ENCODE results near the gene DENND2A.
"Not testable (repeated sequence)": the region's sequence is repeated elsewhere in the genome, so short reads cannot be mapped to it uniquely, and the experiment has no call there.

The DENND2A gene

GRCh38 chr7:140640727-140641523, at the start of gene DENND2A:
Gene DENND2A, minus strand, starts transcription at chr7:140640813. Its CDS starts 38,416 bp downstream, at chr7:140602397.
- DNase-seq (ENCODE audit: low read depth in 2 of 2), result no peak

- DNase-seq (ENCODE audit: low read depth in 2 of 2), result no peak
Observed at GRCh38 chr7:140689199-140690152, 48.9 kb upstream of the DENND2A start.

- no peak for DNase-seq (ENCODE audit: low read depth in 2 of 2)
Observed at GRCh38 chr7:140688341-140688740, 47.7 kb upstream of the DENND2A start.

DNA sequence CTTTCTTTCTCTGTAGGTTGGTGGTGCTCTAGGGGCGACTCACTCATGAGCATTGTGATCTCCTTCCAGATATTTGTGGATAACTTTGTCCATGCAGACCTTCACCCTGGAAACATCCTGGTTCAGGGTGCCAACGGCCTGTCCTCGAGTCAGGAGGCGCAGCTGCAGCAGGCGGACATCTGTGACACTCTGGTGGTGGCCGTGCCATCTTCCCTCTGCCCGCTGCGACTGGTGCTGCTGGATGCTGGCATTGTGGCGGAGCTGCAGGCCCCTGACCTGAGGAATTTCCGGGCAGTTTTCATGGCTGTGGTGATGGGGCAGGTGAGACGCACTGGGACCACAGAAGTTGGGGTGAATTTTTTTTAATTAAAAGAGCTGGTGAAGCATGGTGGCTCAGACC, 46.3 kb upstream of the DENND2A start:
- no peak for DNase-seq (ENCODE audit: low read depth in 2 of 2)

- no peak for DNase-seq (ENCODE audit: low read depth in 2 of 2)
Observed at GRCh38 chr7:140685407-140686087, 44.9 kb upstream of the DENND2A start.

DNA sequence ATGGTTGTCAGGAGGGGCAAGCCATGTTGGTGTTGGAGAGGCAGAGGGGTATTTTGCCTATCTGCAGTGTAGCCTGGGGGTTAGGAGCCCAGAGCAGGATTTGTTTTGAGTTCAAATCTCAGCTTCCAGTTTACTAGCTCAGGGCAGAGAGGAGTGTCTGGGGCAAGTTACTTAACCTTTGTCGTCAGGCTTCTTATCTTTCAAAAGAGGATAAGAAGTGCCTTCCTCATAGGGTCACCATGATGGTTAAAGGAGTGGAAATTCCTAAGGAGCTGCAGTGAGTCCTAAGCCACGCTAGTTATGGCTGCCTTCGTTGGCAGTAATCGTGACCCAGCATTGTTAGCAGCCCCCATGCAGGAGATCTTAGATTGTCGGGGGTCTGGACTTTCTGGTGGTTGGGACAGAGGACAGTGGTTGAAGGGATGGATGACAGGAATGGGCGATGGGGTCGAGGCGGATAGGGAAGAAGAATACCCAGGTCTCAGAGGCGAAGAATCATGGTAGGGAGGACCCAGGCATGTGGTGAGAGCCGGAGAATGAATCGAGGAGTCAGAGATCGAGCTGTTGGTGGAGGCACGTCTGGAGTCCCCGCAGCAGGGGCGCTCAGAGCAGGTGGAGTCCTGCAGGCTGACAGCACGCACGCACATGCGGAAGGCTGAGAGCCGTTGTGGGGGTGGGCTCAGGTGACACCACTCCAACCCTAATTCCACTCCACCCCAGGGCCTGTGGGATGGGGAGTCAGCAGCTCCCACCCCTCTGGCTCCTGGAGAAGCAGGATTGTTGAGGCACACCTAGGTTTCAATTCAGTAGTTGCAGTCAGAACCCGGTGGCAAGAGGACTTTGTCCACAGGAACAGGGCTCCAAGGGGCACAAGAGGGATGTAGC, 43.7 kb upstream of the DENND2A start:
- no peak for DNase-seq (ENCODE audit: low read depth in 2 of 2)

GRCh38 chr7:140683657-140684056, 43.0 kb upstream of the DENND2A start:
- no peak for DNase-seq (ENCODE audit: low read depth in 2 of 2)

DNA sequence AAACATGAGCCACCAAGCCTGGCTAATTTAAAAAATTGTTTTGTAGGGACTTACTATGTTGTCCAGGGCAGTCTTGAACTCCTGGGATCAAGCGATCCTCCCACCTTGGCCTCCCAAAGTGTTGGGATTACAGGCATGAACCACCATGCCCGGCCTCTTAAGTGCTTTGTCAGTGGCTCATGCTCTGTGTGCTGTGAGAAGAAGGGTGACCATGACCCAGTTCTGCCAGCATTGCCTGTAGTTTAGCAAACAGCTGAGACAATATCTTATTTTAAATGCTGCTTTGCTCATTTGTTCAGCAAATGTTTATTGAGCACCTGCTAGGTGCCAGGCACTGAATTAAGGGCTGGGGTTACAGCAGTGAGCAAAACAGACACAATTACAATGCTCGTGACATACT, 41.2 kb upstream of the DENND2A start:
- DNase-seq (ENCODE audit: low read depth in 2 of 2), result no peak

- DNase-seq (ENCODE audit: low read depth in 2 of 2), result no peak
Observed at GRCh38 chr7:140680886-140681285, 40.3 kb upstream of the DENND2A start.

- no peak for DNase-seq (ENCODE audit: low read depth in 2 of 2)
Observed at GRCh38 chr7:140679186-140679585, 38.6 kb upstream of the DENND2A start.

DNA sequence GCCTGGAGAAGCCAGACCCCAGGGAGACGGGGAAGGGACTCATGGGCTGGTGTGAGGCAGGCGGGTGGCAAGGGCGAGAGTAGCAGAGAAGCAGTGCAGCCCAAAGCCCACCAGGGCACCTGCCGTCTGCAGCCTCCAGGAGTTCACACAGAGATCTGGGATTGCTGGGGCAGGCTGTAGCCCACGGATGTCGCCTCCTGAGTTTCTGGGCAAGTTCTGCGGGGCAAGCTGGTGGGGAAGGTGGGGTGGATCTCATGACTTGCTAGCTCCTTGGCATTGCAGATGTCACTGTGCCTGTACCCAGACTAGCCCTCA, 38.2 kb upstream of the DENND2A start:
- no peak for DNase-seq (ENCODE audit: low read depth in 2 of 2)

- no peak for DNase-seq (ENCODE audit: low read depth in 2 of 2)
Observed at GRCh38 chr7:140678081-140678815, 37.6 kb upstream of the DENND2A start.

- DNase-seq (ENCODE audit: low read depth in 2 of 2), result no peak
Observed at GRCh38 chr7:140677496-140677895, 36.9 kb upstream of the DENND2A start.

DNA sequence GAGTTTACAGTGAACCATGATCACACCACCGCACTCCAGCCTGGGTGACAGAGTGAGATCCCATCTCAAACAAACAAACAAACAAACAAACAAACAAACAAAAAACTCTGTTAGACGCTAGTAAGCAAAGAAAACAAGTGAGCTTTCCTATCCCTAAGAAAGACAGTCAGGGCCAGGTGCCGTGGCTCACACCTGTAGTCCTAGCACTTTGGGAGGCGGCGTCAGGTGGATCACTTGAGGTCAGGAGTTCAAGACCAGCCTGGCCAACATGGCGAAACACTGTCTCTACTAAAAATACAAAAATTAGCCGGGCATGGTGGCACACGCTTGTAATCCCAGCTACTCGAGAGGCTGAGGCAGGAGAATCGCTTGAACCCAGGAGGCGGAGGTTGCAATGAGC, 36.3 kb upstream of the DENND2A start:
- DNase-seq (ENCODE audit: low read depth in 2 of 2), result not testable (repeated sequence)

- DNase-seq (ENCODE audit: low read depth in 2 of 2), result no peak
Observed at GRCh38 chr7:140676306-140676705, 35.7 kb upstream of the DENND2A start.

DNA sequence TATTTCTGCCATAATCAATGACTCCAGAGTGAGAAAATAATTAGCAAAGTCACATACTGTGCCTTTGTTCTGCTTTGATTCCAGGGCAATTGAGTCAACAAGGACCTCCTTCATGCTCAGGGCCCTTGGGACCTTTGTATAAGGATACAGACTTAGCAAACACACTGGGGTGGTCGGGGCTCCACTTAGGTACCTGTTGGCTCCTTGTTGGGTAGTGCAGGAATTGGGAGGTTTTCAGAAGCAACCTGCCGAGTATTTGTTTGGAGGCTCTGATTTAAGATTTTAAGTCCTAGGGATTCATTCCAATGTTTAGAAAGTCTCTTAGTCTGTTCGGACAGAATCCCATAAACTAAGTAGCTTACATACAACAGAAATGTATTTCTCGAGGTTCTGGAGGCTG, 35.1 kb upstream of the DENND2A start:
- DNase-seq (ENCODE audit: low read depth in 2 of 2), result no peak

DNA sequence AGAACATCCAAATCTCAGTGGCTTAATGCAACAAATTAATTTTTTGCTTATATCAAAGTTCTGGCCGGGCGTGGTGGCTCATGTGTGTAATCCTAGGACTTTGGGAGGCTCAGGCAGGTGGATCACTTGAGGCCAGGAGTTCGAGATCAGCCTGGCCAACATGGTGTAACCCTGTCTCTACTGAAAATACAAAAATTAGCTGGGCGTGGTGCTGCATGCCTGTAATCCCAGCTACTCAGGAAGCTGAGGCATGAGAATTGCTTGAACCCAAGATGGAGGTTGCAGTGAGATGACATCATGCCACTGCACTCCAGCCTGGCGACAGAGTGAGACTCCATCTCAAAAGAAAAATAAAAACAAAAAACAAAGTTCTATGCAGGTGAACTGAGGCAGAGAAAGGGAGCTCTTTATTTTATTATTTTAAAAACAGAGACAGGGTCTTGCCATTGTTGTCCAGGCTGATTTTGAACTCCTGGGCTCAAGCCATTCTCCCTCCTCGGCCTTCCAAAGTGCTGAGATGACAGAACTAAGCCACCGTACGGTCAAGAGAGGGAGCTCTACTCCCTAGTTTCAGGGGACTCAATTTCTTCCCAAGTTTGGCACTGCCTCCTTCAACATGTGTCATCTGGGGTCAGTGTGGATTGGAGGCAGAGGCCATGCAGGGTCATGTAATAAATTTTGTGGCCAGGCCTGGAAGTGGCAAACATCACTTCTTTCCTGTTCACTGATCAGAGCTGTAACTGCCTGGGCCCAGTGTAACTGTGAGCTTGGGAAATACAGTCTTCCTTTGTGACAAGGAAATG, 34.5 kb upstream of the DENND2A start:
- no peak for DNase-seq (ENCODE audit: low read depth in 2 of 2)

DNA sequence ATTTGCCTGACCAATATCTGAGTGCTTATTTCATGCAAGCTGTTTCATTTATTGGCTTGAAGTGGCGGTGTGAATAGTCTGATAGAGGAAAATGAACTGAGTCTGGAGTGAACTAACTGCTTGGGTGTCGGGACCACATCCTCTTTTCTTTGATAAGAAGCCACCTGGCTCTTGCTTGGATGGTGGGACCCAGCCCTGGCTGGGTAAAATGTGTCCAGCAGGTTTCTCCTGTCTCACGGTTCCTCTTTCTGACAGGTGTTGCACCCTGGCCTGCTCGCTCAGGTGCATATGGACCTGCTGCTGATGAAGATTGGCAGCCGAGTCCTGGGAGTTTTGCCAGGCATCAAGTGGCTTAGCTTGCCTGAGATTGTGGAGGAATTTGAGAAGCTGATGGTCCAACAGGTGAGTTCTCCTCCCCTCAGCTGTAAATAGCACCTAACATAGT, 33.8 kb upstream of the DENND2A start:
- DNase-seq (ENCODE audit: low read depth in 2 of 2), result no peak

DNA sequence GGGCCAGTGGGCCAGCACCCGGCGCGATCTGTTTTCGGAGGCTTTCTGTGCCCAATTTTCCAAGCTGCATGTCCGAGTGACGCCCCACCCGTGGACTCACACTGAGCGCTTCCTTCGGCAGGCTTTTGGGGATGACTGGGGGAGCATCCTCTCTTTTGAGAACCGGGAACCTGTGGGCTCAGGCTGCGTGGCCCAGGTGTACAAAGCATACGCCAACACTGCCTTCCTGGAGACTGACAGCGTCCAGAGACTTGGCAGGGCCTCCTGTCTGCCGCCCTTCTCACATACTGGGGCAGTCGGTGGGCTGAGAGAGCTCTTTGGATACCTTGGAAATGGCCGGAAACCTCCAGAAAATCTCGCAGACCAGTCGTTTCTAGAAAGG, 33.2 kb upstream of the DENND2A start:
- DNase-seq (ENCODE audit: low read depth in 2 of 2), result no peak

Data from fibroblast of skin of left biceps (primary cell).